Activated CD4-positive, alpha-beta T cell treated with anti-CD3 and anti-CD28 coated beads, Interleukin-2, amount 50 U/mL, for 4 hours (primary cell): Measurements from ENCODE around the gene GATD1.
A peak's percentile ranks its signal among the peaks of the same experiment; 100 is the strongest.

Source experiments
- DNase-seq, 2 experiments: peaks; one replicate each; pipeline ENCODE4 v3.0.0-alpha.2; 2020

Gene GATD1, protein sequence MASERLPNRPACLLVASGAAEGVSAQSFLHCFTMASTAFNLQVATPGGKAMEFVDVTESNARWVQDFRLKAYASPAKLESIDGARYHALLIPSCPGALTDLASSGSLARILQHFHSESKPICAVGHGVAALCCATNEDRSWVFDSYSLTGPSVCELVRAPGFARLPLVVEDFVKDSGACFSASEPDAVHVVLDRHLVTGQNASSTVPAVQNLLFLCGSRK

DNA sequence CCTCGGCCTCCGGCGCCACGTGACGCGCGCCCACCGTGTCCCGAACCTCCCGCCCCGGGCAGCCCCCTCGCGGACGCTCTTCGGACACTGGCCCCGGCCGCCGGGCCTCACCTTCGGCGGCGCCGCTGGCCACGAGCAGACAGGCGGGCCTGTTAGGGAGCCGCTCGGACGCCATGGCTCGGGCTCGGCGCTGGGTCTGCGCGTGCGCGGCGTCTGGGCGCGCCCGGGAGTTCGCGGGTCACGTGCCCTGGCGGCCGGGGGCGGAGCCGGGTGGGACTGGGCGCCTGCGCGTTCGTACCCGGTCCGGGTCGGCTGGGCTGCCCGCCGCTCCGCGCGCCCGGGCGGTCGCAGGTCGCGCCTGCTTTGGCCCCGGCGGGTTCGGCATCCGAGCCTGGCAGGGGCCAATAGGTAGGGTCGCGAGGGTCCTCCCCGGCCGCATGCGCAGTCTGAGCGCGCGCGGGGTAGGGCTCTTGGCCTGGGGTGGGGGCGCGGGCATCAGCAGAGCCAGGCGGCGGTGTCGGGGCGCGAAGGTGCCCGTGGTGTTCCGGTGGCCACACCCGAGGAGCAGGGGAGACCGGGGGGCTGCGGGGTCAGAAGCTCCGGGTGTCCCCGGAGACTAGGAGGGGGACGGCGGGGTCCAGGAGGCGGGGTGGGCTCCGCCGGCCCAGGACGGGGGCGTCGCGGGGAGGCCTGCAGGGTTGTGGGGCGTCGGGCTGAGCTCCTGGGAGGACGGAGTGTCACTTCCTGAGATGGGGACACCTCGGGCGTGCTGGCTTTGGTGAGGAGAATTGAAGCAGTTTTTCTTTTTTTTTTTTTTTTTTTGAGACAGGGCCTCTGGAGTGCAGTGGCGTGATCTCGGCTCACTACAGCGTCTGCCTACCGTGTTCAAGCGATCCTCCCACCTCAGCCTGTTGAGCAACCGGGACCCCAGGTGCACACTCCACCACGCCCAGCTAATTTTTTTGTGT, at the start of gene GATD1:
Gene GATD1, minus strand, starts transcription at position 200 of the 968 bp plus-strand sequence. Its CDS starts 25 bp downstream, at position 175.
- DNase-seq = peak; percentile 90

DNA sequence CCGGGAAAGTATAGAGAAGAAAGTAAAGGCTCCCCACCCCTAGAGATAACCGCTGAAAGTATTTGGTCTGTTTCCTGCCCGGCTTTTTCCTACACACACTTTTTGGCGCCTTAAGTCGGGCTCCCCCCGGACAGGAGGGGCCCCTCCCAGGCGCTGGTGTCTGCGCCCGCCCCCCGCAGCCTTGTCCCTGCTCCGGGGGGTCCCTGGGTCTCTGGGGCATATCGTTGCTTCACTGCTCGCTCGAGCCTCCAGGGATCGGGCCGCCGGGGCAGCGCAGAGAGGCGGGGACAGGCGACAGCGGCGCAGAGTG, 49.5 kb upstream of the GATD1 start:
- DNase-seq = no peak

DNA sequence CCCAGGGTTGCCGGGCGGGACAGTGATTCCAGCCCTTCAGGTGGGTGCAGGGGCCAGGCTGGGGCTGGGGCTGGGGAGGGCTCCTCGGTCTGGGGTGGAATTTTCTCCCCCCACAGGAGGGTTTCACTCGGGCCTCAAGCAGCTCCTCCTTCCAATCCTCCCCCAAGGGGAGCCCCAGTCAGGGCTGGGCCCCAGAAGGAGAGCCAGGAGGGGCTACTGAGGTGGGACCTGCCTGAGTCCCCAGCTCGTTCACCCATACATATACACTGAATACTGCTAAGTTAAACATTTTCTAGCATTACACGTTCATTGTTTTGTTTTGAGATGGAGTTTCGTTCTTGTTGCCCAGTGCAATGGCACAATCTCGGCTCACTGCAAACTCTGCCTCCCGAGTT, 48.9 kb upstream of the GATD1 start:
- no peak for DNase-seq

DNA sequence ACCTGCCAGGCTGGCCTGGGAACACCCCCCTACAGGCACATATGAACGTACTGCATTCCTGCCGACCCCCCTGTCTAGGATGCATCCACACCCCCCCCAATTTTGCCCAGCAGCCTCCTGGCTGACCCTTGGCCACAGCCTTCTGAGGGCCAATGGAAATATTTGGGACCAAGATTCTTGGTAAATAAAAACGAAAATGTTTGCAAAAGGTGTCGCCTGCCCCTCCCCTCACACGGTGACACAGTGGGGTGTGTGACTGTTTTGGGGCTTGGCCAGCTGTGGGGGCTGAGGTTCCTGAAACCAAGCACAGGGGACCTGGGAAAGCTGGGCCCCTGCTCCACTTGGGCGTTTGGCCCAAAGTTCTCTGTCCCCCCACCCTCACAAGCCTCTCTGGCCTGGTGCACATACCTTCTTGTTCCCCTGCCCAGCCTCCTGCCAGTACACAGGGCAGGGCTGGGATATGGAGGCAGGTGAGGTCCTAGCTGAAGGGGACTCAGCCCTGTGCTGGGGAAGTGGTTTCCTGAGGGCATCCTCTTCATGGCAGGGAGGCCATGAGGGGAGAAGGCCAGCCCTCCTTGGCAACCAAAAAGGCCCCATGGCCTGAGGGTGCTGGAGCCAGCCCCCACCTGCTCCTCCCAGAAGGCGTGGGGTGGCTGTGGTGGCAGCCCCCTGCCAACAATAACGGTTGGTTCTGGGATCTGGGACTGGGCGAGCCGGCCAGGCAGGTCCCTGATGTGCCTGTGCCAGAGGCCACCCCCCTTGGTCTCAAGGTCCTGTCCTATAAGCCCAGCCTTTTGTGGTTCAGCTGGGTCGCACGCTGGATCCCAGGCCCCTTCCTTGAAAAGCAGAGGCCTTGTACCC, 48.3 kb upstream of the GATD1 start:
- no peak for DNase-seq

DNA sequence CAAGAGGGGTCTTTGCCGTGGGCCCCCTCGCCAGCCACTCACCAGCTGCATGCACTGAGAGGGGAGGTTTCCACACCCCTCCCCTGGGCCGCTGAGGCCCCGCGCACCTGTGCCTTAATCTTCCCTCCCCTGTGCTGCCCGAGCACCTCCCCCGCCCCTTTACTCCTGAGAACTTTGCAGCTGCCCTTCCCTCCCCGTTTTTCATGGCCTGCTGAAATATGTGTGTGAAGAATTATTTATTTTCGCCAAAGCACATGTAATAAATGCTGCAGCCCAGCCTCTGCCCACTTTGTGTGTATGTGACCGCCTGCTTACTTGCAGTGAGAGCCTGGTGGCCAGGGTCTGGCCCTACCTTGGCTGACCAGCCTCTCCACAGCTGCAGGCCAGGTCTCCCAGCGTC, 47.7 kb upstream of the GATD1 start:
- no peak for DNase-seq

DNA sequence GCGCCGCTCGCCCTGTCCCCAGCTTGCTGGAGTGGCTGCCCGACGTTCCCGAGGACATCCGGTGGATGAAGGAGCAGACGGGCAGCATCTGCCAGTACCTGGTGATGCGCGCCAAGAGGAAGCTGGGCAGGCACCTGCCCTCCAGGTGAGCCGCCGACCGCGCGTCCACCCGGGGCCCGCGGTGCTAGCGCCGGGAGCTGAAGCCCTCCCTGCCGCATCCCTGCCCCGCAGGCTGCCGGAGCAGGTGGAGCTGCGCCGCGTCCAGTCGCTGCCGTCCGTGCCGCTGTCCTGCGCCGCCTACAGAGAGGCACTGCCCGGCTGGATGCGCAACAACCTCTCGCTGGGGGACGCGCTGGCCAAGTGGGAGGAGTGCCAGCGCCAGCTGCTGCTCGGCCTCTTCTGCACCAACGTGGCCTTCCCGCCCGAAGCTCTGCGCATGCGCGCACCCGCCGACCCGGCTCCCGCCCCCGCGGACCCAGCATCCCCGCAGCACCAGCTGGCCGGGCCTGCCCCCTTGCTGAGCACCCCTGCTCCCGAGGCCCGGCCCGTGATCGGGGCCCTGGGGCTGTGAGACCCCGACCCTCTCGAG, 47.1 kb upstream of the GATD1 start:
- DNase-seq = no peak

DNA sequence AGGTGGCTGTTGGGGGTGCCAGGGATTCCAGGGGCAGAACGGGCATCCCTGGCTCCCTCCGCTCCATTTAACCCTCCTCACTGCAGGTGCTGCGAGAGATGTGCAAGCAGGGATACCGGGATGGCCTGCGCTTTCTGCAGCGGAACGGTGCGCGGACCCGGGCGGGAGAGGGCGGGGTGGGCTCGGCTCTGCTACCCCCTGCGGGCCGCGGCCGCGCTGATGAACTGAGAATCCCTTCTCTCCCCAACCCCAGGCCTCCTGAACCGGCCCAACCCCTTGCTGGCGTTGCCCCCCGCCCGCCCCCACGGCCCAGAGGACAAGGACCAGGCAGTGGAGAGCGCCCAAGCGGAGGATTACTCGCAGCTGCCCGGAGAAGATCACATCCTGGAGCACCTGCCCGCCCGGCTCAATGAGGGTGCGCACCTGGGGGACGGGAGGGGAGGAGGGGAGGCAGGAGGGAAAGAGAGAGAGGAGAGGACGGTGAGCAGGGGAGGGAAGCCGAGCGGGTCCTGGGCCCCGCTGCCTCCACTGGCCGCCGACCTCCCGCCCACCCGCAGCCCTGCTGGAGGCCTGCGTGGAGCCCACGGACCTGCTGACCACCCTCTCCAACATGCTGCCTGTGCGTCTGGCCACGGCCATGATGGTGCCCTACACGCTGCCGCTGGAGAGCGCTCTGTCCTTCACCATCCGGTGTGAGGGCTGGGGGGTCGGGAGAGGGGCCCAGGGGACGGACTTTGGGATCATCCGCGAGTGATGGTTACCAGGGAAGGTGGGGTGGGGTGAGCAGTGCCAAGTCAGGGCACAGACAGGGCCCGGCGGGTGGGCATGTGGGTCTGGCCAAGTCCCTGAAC, 46.4 kb upstream of the GATD1 start:
- no peak for DNase-seq

DNA sequence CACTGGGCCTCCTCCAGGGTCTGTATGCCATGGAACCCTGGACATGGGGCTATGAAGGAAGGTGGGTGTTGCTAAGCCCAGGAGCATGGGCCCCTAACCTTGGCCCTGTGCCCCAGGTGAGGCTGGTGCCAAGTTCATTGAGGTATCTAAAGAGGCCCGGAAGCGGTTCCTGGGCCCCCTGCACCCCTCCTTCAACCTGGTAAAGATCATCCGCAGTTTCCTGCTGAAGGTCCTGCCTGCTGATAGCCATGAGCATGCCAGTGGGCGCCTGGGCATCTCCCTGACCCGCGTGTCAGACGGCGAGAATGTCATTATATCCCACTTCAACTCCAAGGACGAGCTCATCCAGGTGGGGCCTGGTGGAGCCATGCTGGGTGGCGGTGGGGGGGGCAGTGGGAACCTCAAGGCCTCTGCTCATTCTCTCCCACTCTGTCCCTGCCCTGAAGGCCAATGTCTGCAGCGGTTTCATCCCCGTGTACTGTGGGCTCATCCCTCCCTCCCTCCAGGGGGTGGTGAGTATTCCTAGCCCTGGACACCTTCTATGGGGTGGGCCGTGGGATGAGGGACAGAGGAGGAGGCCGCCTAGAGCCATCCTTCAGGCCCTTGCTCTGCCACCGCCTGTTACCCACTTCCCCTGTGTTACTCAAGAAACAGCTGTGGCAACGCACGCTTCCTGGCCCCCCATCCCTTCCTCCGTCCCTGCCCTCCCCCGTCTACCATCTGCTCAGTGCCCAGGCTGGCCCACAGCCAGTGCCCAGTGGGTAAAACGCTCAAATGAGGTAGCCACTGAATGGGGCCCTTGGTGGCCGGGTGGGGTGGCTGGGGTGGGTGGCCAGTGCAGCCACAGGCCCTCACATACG, 44.5 kb upstream of the GATD1 start:
- DNase-seq = no peak

DNA sequence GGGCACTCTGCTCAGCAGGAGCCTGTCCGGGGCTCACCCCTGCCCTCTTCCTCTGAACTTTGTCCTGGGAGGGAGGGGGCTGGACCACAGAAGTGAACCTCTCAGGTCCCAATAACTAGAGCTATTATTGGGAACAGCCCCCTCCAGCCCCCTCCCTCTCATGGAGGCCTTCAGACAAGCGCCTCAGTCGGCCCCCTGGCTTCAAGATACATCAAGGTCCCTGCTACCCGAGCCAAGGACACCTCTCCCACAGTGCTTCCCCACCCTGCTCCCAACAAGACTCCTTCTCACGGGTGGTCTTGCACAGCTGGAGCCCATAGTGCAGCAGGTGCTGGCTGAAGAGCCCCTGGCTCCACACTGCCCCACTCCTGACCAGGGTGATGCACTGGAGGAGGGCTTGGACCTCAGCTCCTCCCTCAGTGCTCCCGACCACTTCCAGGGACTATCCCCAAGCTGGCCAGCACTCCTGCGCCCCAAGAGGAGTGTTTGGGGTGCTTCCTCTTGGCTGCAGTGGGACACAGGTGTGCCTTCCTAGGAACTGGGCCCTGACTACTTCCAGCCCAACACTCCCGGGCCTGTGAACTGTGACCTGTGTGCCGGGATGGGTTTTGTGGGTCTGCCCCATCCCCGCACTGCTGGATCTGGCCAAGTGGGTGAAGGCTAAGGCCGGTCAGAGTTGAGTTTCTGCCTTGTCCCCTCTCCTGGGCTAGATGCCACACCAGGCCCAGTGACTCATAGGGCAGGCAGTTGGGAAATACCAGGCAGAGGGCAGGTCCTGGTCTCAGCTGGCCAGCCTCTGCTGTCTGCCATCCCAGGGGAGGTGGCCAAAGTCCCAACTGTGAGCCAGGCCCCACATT, 43.6 kb upstream of the GATD1 start:
- DNase-seq = no peak

DNA sequence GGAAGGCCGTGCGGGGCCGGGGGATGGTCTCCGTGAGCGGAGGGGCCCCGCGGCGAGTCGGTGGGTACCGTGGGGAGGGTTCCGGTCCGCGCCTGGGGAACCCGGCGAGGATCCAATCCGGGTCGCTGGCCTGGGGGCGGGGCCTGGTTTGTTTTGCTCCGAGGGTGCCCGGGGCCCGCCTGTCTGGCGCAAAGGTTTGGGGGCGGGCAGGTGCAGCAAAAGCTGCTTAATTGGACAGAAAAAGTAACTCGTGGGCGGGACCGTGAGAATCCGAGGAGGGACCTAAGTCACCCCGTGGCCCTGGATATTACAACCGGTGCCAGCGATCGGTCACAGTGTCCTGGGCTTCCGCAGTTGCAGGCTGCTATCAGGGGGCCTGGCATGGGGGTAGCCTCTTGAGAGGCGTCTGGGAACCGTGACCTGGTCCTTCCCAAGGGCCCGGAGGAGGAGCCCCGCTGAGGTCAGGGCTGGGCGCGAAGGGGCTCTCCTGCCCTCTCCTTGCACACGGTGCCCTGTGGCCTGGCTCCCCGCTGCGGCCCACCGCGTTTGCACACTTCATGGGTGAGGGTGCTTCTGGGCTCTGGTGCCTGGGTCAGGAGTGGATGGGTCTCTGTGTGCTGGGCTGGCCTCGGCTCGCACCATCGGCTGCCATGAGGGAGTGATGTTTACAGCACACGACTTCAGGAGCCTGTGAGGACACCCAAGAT, 42.8 kb upstream of the GATD1 start:
- DNase-seq = peak; percentile 91 to 93

DNA sequence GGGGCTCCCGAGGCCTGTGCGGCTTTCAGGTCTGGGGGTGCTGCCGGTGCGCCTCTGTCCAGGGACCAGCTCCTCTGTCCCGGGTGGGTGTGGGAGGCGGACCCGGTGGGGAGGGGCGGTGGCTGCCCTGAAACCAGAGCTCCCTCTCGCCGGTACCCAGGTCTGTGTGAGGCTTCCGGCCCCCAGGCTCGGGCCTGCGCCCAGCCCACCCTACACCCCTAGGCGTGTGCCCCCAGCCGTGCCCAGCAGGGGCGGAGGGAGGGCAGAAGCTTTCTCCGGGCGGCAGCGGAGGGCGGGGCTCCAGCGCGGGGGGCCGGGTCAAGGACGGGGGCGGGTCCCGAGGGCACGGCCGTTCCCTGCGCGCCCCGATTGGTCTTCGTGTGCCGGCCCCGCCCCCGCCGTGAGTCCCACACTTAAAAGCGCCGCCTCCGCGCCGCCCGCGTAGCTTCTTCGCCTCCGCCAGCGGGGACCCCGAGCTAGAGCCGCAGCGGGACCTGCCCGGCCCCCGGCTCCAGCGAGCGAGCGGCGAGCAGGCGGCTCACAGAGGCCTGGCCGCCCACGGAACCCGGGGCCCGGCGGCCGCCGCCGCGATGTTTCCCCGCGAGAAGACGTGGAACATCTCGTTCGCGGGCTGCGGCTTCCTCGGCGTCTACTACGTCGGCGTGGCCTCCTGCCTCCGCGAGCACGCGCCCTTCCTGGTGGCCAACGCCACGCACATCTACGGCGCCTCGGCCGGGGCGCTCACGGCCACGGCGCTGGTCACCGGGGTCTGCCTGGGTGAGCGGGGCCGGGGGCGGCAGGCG, 42.0 kb upstream of the GATD1 start:
- peak; percentile 89 for DNase-seq

DNA sequence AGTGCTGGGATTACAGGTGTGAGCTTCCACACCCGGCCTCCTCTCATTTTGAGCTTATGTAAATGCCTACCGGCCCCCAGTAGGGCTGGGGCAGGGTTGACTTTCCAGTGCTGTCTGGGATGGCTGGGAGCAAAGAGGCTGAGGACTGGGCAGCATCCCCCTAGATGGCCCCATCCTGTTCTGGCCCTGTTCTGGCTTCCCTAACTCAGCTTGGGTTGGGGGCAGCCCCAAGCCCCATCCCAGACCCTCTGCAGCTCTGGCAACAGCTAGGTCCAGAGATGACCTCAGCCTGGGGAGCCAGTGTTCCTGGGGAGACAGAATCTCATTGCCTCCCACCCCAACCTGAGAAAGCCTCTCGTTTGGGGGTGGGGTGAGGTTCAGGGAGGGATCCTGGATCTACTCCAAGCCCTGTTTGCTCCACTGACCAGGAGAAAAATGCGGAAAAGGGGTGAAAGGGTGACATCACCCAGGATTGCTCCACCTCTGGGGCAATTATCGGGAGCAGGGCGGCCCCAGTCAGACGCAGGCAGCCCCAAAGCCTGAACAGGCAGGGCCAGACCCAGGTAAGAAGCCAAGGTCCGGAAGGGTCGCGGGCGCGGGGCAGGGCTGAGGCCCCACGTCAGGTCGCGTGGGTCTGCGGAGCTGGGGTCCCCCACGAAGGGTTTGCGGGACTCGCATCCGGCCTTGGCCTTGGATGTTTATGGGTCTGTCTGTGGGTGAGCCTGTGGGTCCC, 41.3 kb upstream of the GATD1 start, which contains the start of gene PNPLA2:
Gene PNPLA2, plus strand, starts transcription at position 519 of the 733 bp plus-strand sequence. CDS start 805 bp downstream, outside the sequence.
- DNase-seq = no peak

DNA sequence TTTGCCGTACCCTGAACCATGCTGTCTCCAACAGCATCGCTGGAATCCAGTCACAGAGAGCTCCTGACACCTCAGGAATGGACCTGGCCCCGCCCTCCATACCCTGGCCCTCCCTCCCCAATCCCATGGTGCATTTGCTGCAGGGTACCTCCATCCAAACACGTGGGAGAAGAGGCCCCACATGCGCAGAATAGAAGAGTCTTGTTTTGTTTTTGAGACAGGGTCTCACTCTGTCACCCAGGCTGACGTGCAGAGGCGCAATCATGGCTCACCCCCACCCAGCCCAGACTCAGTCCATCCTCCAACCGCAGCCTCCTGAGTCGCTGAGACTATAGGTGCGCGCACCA, 39.1 kb upstream of the GATD1 start:
- no peak for DNase-seq

DNA sequence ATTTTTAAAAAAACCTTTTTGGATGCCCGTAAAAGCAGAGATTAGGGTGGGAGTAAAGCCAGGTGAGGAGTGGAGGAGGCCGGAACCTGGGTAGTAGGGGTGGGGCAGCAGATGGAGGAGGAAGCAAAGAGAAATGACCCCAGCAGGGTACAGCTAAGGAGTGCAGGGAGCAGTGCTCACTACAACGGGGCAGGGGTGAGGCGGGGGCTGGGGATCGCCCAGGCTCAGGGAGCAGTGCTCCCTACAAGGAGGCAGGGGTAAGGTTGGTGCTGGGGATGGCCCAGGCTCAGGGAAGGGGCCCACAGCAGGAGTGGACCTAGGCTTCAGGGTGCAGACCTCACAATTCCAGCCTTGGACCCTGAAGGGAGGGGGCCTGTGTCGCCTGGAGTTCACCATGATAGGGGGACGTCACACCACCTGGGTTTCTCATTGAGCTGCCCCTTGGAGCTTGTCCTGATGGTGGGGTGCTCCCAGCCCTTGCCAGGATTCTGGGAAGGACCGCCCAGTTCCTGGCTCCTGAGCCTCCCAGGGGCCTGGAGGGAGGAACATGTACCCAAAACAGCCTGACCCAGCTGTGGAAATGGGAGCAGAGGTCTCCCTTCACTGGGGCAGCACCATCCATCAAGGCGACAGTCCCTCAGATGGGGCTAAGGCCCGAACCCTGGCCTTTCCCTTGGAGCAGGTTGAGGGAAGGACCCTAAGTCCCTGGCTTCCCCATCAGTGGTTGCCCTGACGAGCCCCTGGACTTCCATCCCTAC, 38.6 kb upstream of the GATD1 start:
- DNase-seq = no peak

DNA sequence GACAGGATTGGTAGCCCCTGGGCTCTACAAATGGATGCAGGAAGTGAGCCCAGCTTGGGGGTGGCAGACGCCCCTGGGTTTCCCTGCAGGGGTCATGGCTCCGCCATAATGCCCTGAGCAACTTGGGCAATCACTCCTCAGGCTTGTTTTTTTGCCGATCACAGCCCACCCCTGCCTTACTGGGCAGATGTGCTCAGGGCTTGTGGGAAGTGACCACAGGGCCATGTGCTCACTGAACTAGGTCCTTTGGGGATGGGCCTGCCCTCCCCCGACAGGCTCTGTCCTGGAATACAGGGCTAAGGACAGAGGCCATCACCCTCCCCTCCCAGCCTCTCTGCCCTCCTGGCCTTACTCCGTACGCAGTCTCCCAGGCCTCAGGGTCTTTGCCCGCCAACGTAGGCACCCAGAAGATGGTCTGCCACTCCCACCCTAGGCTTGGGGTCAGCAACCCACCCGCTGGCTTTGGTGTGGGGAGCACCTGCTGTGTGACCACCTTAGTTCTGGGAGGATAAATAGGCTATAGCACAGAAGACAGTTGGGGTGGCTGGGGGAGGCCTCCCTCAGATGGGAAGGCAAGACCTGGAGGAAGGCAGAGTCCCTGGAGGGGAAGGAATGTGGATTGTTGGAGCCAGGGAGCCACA, 36.3 kb upstream of the GATD1 start:
- DNase-seq = no peak

DNA sequence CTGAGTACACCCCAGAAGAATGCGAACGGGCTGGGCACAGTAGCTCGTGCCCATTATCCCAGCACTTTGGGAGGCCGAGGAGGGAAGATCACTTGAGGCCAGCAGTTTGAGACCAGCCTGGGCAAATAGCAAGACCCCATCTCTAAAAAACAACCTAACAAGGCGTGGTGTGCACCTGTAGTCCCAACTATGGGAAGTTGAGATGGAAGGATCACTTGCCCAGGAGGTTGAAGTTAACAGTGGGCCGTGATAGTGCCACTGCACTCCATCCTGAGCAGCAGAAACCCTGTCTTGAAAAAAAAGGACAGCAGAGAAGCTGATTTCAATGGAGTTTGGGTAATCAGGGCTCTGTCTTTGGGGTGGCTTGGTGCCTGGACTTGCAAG, 35.8 kb upstream of the GATD1 start:
- DNase-seq = no peak
